DMS153 (cell line): ENCODE data around the gene C10orf88.
"Not testable (repeated sequence)": the region's sequence is repeated elsewhere in the genome, so short reads cannot be mapped to it uniquely, and the experiment has no call there.

Experiments
- DNase-seq: peaks from one replicate; lab custom pipeline; 2025; lab: John Stamatoyannopoulos, UW

C10orf88 gene

DNA sequence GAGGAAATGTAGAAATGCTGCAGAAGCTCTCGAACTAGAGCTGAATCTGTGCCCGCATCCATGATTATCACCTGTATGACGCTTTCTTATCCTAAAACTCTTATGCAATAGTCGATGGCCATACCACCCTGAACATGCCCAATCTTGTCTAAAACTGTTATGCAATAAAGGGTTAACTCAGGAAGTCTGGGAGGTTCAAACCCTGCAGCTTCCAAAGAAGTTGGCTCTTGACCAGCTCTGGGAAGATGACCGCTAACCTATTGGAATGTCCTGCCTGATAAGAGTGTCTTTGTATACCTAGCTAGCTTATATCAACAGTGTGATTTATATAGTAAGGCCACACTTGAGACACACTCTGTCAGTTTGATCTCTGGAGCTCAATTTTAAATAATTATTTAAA is 3.4 kb upstream of the C10orf88 start:
- no peak for DNase-seq

GRCh38 chr10:122955892-122956291 is 1.9 kb upstream of the C10orf88 start:
- DNase-seq, result no peak

DNA sequence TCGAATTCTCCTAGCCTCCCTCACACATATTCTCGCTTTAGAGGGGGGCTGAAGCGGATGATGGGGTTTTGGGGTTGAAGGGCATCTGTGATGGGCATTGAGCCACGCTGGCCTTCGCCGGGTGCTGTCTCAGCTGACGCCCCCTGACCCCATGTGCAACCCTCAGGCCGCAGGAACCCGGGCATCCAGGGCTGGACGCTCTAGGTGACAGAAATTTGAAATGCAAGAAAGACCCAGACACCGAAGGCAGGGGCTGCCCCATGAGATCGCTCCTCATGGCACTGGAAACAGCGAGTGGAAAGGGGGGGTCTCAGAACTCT is 664 bp upstream of the C10orf88 start:
- DNase-seq, result no peak

GRCh38 chr10:122949296-122949695 is 4.7 kb downstream of the C10orf88 start:
- DNase-seq, result no peak

DNA sequence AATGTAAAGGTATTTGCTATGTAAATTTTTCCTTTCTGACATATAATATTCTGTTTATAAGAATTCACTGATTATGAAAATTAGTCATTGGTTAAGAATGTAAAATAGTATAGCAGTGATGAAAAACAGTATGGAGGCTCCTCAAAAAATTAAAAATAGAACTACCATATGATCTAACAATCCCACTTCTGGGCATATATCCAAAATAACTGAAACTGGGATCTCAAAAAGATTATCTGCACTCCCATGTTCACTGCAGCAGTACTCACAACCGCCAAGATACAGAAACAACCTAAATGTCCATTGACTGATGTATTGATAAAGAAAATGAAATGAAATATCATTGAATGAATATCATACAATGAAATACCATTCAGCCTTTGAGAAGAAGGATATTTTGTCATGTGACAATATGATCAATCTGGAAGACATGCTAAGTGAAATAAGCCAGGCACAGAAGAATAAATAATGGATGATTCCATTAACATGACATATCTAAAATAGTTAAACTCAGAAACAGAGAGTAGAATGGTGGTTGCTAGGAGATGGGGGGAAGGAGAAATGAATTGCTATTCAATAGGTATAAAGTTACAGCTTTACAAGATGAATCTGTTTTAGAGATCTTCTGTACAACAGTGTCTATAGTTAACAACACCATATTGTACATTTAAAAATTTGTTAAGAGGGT is 14.0 kb downstream of the C10orf88 start:
- no peak for DNase-seq

DNA sequence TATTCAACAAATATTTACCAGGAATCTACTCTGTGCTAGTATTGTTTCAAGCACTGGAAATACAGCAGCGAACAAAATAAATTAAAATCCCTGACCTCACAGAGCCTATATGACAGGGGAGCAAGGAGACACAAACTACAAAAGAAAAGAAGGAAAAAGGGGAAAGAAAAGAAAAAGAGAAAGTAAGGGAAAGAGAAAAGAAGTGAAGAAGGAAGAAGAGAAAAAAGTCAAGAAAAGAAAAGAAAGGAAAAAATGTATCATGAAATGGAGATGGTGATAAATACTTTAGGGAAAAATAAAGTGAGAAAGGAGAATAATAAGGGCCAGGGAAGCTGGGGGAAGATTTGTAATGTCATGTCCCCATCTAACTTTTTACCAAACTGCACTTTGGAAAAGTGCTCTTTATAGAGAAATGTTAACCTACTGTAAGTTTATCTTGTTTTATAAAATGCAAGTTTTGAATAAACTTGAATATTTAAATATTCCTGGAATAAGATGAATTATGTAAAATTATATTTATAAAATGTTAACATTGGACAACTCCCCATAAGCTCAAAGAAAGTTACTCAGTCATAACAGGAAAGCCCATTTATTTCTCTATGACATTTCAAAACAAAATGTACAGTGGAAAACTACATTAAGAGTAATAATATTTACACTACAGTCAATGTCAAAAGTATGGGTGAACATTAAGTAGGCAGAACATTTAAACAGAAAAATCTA is 14.7 kb downstream of the C10orf88 start:
- DNase-seq, result no peak

DNA sequence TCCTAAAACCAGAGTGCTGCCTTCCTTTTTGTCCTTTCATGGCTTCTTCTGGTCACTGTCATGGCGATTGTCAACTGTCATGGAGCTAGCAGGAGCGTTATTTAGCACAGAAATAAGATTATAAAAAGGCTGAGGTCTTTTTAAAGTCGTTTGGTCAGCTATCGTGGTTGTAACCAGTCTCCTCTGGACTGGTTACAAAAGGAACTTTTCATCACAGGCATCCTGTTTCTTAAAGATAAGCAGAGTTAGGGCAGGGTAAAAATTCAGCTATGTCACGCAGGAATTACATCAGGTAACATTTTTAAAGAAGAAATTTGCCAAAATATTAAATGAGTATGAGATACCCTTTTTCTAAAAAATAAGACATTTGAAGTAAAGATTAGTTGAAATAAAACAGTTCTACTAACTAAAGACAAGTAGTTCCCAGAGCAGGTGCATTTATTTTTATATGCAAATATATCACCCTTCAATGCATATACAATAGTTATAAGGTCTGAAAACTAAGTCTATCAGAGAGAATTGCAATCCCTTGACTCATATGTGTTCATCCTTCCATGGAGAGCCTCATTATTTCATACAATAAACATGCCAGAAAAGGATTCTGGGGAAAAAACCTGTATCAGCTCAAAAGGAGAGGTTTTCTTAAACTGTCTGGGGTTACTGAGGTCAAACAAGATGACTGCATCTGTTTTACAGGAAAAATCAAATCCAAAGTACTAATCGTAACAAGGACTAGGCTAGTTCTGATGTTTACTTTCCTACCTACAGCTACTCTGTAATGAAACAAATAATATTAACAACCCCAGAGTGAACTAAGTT is 22.7 kb downstream of the C10orf88 start:
- DNase-seq, result no peak

DNA sequence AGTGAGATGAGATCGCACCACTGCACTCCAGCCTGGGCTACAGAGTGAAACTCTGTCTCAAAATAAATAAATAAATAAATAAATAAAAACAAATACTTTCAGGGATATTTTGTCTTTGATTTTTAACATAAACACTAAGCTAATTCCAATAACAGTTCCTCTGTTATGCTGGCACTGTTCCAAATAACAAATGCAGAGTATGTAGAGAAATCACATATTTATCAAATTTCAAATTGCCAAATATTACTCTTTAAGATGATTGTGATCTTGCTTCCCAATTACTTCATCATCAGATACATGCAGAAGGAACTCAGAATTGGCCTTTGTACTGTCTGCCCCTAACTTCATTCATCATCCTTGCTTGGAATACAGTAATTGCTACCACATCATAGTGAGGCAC is 23.9 kb downstream of the C10orf88 start:
- DNase-seq, result no peak

GRCh38 chr10:122915700-122916099 is 38.3 kb downstream of the C10orf88 start:
- DNase-seq, result no peak

DNA sequence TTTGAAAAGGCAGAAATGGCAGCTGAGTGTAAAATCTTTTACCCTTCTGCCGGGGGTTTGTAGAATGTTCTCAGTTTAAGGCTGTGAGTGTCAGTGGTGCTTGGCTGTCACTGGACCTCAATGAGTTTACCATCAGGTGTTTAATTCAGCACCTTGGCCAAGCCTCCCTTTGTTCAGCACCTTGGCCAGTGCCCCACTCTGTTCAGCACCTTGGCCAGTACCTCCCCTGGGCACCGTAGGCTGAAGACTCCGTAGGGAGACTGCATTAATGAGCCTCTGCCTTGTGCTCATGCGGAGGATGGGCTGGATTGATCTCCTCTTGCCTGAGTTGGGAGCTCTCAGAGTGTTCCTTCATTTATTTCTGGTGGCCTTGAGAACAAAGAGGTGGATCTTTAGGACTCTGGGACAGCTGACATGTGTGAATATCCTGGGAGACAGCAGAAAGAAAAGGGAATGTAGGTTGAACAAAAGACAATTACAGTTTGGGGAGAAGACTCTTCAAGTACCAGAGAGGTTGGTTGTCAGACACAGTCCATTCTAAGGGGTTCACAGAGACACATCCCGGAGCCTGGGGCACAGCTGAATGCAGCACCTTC is 42.0 kb downstream of the C10orf88 start:
- no peak for DNase-seq

DNA sequence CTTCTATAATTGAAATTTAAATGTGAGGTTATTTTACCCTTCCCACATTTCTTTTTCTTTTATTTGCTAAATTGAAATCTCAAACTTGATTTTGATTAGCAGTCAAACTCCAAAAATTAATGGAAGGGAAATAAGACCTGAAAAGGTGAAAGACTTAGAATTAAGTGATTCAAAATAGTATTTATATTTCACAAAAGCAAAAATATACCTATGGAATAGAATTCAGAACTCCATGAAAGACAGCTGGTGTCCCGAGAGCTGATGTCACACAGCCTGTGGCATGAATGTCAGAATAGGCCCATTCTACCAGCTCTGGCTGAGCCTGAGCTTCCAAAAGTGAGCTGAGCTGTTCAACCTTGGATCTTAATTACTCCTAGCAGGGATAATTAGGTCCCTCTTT is 43.7 kb downstream of the C10orf88 start, which contains the start of gene FAM24A:
Gene FAM24A (plus strand): TSS at position 301 of the 400 bp plus-strand sequence. CDS start 1,025 bp downstream, outside the sequence.
- DNase-seq, result no peak

GRCh38 chr10:122903861-122904260 is 50.2 kb downstream of the C10orf88 start:
- not testable (repeated sequence) for DNase-seq

DNA sequence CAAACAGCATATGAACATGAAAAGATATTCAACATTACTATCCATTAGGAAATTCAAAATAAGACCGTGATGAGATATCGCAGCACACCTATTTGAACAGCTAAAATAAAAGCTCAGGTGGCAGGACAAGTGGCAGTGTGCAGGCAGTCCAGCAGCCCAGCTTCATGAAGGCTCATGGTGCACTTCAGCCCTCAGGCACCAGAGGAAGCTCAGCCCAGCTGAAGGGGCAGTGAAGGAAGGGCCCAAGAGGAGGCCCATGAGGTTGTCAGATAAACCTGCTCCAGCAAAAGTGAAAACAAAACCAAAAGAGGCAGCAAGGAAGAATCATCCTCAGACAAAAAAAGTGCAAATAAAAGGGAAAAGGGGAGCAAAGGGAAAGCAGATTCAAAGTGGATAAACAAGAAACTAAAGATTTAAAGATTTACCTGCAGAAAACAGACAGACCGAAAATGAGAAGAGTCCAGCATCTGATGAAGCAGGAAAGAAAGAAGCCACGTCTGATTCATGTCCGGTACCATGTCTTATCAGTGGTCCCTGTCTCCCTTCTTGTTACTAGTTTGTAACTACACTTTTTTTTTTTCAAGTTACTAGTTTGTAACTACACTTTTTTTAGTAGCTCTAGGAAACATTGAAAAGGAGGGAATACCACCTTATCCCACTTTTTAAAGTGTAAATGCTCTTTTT is 59.6 kb downstream of the C10orf88 start:
- no peak for DNase-seq

GRCh38 chr10:122884166-122884565 is 69.9 kb downstream of the C10orf88 start:
- DNase-seq, result no peak

GRCh38 chr10:122882766-122883165 is 71.3 kb downstream of the C10orf88 start:
- no peak for DNase-seq
